ENCODE results near the gene LRP1. TPM values are rescaled to one million over a fixed set of nuclear protein-coding genes. Genes with fewer than 3 reads are reported as not detected.

Gene LRP1
- total and polyA plus RNA-seq, 2 of the 4 experiments (the other 2 are of a cell fraction), result 73.1 to 142 TPM

- TF ChIP-seq RAD21 (IDR thresholded peaks at IDR 0.05; ENCODE audit: low read length), result no peak
These were observed 126.4 kb downstream of the LRP1 start (continued) for GRCh38 chr12:57254506-57255280.

GRCh38 chr12:57255916-57256315 is 127.6 kb downstream of the LRP1 start:
- intact Hi-C loops (cut with micrococcal nuclease) (no loop called here), dilution Hi-C loops (cut with HindIII; ENCODE audit: low sequenced_read_pairs, unreplicated experiment) (no loop called here), in situ Hi-C loops (cut with MboI; ENCODE audit: low sequenced_read_pairs) (no loop called here)
- ChIA-PET CTCF (no interaction called here), POLR2A (ENCODE audit: unreplicated experiment) (no interaction called here)
- ATAC-seq (ENCODE audit: low read depth) (no peak), DNase-seq (no peak)
- Histone ChIP-seq H3K36me3 (ENCODE audit: control insufficient read depth, insufficient read depth, low read length) (peaks cover 31% of the 10 kb centered on the region), H4K91ac (ENCODE audit: insufficient read depth, low read depth, low read length) (no peak overlapping the region), H3K4me3 (ENCODE audit: insufficient read depth, low read depth, low read length) (no peak overlapping the region), H3K9me1 (ENCODE audit: insufficient read depth, low read length) (peaks cover 6% of the 10 kb centered on the region; the same call in 1 of the 2 replicates), H3K23ac (ENCODE audit: low read depth, low read length) (no peak overlapping the region), H3K9ac (ENCODE audit: low read depth, low read length) (no peak overlapping the region), H3K4me1 (ENCODE audit: control insufficient read depth, insufficient read depth, low read length) (peaks cover 1% of the 10 kb centered on the region; the same call in 1 of the 2 replicates), H2BK5ac (ENCODE audit: low read depth, low read length, poor library complexity, severe bottlenecking) (no peak overlapping the region), H4K8ac (ENCODE audit: low read depth in 2 of 2, low read length in 2 of 2) (no peak overlapping the region), H2BK20ac (ENCODE audit: low read depth, low read length) (no peak overlapping the region), H4K5ac (ENCODE audit: low read depth, low read length) (no peak overlapping the region), H3K14ac (replicated peaks; ENCODE audit: low read depth, low read length) (no peak overlapping the region), H2AFZ (replicated peaks; ENCODE audit: low read length, poor library complexity) (no peak overlapping the region), H2AK5ac (ENCODE audit: low read depth, low read length) (no peak overlapping the region), H3K4ac (ENCODE audit: low read depth, low read length) (no peak overlapping the region), H2BK120ac (ENCODE audit: low read depth, low read length) (no peak overlapping the region), H3K56ac (ENCODE audit: extremely low read depth, insufficient read depth, low read length) (no peak overlapping the region), H3K4me2 (ENCODE audit: low read depth, low read length) (no peak overlapping the region), H3K9me3 (ENCODE audit: control insufficient read depth, insufficient read depth, low read length) (no peaks in the 10 kb centered on the region), H3K79me1 (ENCODE audit: low read depth in 1 of 2, low read length in 2 of 2) (peaks cover 0 to 15% of the 10 kb centered on the region in 2 experiments; a peak in 1 of 4 replicates), H2AK9ac (replicated peaks; ENCODE audit: low read depth, low read length, poor library complexity) (no peak overlapping the region), H3K18ac (ENCODE audit: low read depth, low read length) (no peak overlapping the region), H4K20me1 (ENCODE audit: insufficient read depth, low read length) (no peaks in the 10 kb centered on the region), H2BK15ac (ENCODE audit: low read depth, low read length) (no peak overlapping the region), H3K27me3 (ENCODE audit: control insufficient read depth, insufficient read depth, low read length) (no peaks in the 10 kb centered on the region), H3K27ac (ENCODE audit: insufficient read depth, low read length) (no peak overlapping the region)
- TF ChIP-seq SMC3 (IDR thresholded peaks at IDR 0.05; ENCODE audit: low read depth, low read length) (no peak), MAZ (IDR thresholded peaks at IDR 0.05; ENCODE audit: borderline replicate concordance, low read depth, low read length) (no peak), BHLHE40 (IDR thresholded peaks at IDR 0.05; ENCODE audit: low read depth, low read length) (no peak), FOS (IDR thresholded peaks at IDR 0.05; ENCODE audit: low read depth, low read length) (no peak)
- BruUV-seq (replicated peaks), result no TSS peak
- WGBS, 2 experiments (ENCODE audit: extremely low coverage in 2 of 2, insufficient read length in 1 of 2), result 88% methylated on average over 2 of the region's 6 CpGs; no CpG with 5 or more reads in 1 of the 2 experiments

Measured in IMR-90 (cell line).